Sigmoid colon (tissue), 7 donors: Measurements from ENCODE around the gene MUC5AC. TPM values are rescaled to one million over a fixed set of nuclear protein-coding genes. Genes with fewer than 3 reads are reported as not detected.
"Not testable (repeated sequence)": the region's sequence is repeated elsewhere in the genome, so short reads cannot be mapped to it uniquely, and the experiment has no call there.

Experiments used
- DNase-seq: peaks from one replicate; pipeline ENCODE4 v3.0.0-alpha.2; 2019
- H3K27ac ChIP-seq, 4 donors: fragments of 200-600 bp; sonication (generic); one replicate each; pipeline ENCODE4 v1.5.1; 2016 to 2019; ENCODE audit warnings: mild to moderate bottlenecking in 1 of 4
- H3K27me3 ChIP-seq, 3 donors: fragments of 200-600 bp; sonication (generic); one replicate each; pipeline ENCODE4 v1.5.1; 2019; ENCODE audit warnings: mild to moderate bottlenecking in 1 of 3
- H3K36me3 ChIP-seq, 4 donors: fragments of 200-600 bp; sonication (generic); one replicate each; pipeline ENCODE4 v1.5.1; 2016 to 2019
- H3K4me1 ChIP-seq, 4 donors: fragments of 200-600 bp; sonication (generic); one replicate each; pipeline ENCODE4 v1.5.1; 2017 to 2019
- H3K4me3 ChIP-seq, 4 donors: fragments of 200-600 bp; sonication (generic); one replicate each; pipeline ENCODE4 v1.5.1; 2017 to 2019; ENCODE audit warnings: mild to moderate bottlenecking in 2 of 4, moderate library complexity in 1 of 4
- H3K9me3 ChIP-seq, 4 donors: fragments of 200-600 bp in 3 of 4; sonication (generic) in 3 of 4; one replicate each; pipeline versions ENCODE4 v1.5.1 to v1.6.1; 2013 to 2019
- EP300 ChIP-seq, 4 donors: sonication (generic); formaldehyde crosslinking; IDR thresholded peaks; one replicate each; pipeline ENCODE4 v1.6.1; 2017; ENCODE audit warnings: antibody characterized with exemption in 4 of 4
- POLR2A ChIP-seq, 2 donors: fragments of 450-650 bp; IDR thresholded peaks; one replicate each; pipeline ENCODE4 v1.6.1; 2016; ENCODE audit warnings: antibody characterized with exemption in 2 of 2, mild to moderate bottlenecking in 2 of 2, moderate library complexity in 2 of 2
- POLR2AphosphoS5 ChIP-seq, 4 donors: sonication (generic); formaldehyde crosslinking; IDR thresholded peaks; one replicate each; pipeline ENCODE4 v1.6.1; 2017; ENCODE audit warnings: antibody characterized with exemption in 4 of 4
- WGBS, 2 donors: extraction: QIAGEN DNeasy Blood & Tissue Kit; methylation state at CpG; one replicate each; pipeline ENCODE4 v1.1.7; 2013; 5-methylcytosine and 5-hydroxymethylcytosine counted together
- intact Hi-C: fragments of 100-400 bp; cut with DNase I; formaldehyde crosslinking; loops from one replicate; pipeline ENCODE4 v1.15.1; 2023
- polyA plus RNA-seq, 3 donors: library from polyadenylated mRNA; stranded (reverse); fragments of 200-250 nt; gene quantifications; one replicate each; pipeline ENCODE4 v1.2.3, GENCODE V29; 2013
- total RNA-seq, 4 donors: library from RNA; depleted of rRNA; stranded (reverse); fragments of >200 nt; gene quantifications; one replicate each; pipeline ENCODE4 v1.1.0, GENCODE V29; 2016
- TF ChIP-seq, protein P1 (sequence below), 4 experiments: fragments of 450-650 bp in 3 of 4; fragments of 200-600 bp in 1 of 4; IDR thresholded peaks; one replicate each; pipeline ENCODE4 v1.5.1; 2016 to 2019; ENCODE audit warnings: antibody characterized with exemption in 4 of 4, mild to moderate bottlenecking in 3 of 4, moderate library complexity in 2 of 4
- donor health status: healthy with polysubstance abuse.
- donor health status: Bipolar disorder and iron deficiency.
- donor health status: healthy.

MUC5AC gene
- total and polyA plus RNA-seq, 7 donors, result under 0.01 to 0.09 (median under 0.01) TPM; not detected in 4

DNA sequence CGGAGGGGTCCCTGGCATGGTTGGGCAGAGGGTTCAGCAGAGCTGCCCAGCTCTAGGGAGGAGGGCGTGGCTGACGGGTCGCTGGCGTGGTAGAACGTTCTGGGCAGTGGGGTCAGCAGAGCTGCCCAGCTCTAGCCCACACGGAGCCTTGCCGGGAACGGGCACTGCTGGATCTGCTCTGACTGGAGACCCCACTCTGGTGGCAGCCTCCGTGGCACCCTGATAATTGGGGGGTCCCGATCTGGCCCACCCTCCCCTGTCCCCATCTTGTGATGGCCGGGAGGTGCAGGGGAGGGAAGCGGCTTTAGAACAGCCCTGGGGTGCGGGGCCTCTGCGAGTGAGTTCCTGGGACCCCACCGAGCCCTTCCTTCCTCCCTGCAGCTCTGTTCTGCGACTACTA lies 21.9 kb downstream of the MUC5AC start:
- Histone ChIP-seq H3K9me3 (no peaks in the 10 kb centered on the region), H3K4me1 (no peaks in the 10 kb centered on the region), H3K27me3 (no peaks in the 10 kb centered on the region), H3K4me3 (no peak overlapping the region), H3K36me3 (no peaks in the 10 kb centered on the region), H3K27ac (no peak overlapping the region)
- TF ChIP-seq EP300 (IDR thresholded peaks at IDR 0.05) (no peak), POLR2AphosphoS5 (IDR thresholded peaks at IDR 0.05) (no peak), POLR2A (IDR thresholded peaks at IDR 0.05) (no peak)
- TF ChIP-seq, protein P1, sequence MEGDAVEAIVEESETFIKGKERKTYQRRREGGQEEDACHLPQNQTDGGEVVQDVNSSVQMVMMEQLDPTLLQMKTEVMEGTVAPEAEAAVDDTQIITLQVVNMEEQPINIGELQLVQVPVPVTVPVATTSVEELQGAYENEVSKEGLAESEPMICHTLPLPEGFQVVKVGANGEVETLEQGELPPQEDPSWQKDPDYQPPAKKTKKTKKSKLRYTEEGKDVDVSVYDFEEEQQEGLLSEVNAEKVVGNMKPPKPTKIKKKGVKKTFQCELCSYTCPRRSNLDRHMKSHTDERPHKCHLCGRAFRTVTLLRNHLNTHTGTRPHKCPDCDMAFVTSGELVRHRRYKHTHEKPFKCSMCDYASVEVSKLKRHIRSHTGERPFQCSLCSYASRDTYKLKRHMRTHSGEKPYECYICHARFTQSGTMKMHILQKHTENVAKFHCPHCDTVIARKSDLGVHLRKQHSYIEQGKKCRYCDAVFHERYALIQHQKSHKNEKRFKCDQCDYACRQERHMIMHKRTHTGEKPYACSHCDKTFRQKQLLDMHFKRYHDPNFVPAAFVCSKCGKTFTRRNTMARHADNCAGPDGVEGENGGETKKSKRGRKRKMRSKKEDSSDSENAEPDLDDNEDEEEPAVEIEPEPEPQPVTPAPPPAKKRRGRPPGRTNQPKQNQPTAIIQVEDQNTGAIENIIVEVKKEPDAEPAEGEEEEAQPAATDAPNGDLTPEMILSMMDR (IDR thresholded peaks at IDR 0.05), result no peak
- WGBS, 2 donors, result 75 to 87% methylated on average over 16 to 17 of the region's 17 CpGs
- no peak for DNase-seq
- intact Hi-C loops, result no loop called here

DNA sequence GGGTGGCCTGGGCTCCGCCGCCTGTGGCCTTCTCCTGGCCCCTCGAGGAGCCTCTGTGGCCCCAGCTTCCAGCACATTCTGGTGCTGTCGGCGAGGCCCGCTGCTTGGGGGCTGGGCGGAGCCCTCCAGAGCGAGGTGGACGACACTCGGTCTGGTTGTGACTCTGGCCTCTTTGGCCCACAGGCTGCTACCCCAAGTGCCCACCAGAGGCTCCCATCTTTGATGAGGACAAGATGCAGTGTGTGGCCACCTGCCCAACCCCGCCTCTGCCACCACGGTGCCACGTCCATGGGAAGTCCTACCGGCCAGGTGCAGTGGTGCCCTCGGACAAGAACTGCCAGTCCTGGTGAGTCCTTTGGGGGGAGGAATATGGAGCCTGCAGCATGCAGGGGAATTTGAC lies 22.4 kb downstream of the MUC5AC start:
- TF ChIP-seq, protein P1 (IDR thresholded peaks at IDR 0.05), result no peak
- H3K4me1 ChIP-seq, result no peaks in the 10 kb centered on the region
- intact Hi-C loops, result no loop called here
- H3K4me3 ChIP-seq, result no peak overlapping the region
- DNase-seq, result no peak
- 67 to 80% methylated on average over 15 of the region's 15 CpGs for WGBS, 2 donors
- no peak overlapping the region for H3K27ac ChIP-seq
- H3K9me3 ChIP-seq, result no peaks in the 10 kb centered on the region
- no peaks in the 10 kb centered on the region for H3K27me3 ChIP-seq
- H3K36me3 ChIP-seq, result no peaks in the 10 kb centered on the region

DNA sequence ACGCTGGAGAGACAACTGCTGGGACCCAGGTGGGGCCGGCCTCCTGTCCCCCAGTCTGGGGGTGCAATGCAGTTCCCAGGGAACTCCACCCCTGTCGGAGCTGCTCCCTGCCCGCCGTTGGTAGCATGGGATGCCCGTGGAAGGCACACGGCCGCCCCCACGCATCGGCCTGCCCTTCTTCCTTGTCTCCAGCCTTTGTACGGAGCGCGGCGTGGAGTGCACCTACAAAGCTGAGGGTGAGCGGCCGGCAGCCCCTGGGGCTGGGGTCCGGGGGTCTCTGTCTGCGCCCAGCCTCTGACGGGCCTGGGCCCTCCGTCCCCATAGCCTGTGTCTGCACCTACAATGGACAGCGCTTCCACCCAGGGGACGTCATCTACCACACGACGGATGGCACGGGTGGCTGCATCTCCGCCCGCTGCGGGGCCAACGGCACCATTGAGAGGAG lies 23.2 kb downstream of the MUC5AC start:
- TF ChIP-seq EP300 (IDR thresholded peaks at IDR 0.05), result no peak
- no peak for TF ChIP-seq POLR2A (IDR thresholded peaks at IDR 0.05)
- 84 to 90% methylated on average over 29 of the region's 29 CpGs for WGBS, 2 donors
- Histone ChIP-seq H3K4me3 (no peak overlapping the region), H3K36me3 (no peaks in the 10 kb centered on the region), H3K27me3 (peaks cover 0 to 2% (median 0%) of the 10 kb centered on the region in 3 donors), H3K27ac (no peak overlapping the region), H3K9me3 (no peaks in the 10 kb centered on the region), H3K4me1 (no peaks in the 10 kb centered on the region)
- no peak for DNase-seq
- intact Hi-C loops, result no loop called here

DNA sequence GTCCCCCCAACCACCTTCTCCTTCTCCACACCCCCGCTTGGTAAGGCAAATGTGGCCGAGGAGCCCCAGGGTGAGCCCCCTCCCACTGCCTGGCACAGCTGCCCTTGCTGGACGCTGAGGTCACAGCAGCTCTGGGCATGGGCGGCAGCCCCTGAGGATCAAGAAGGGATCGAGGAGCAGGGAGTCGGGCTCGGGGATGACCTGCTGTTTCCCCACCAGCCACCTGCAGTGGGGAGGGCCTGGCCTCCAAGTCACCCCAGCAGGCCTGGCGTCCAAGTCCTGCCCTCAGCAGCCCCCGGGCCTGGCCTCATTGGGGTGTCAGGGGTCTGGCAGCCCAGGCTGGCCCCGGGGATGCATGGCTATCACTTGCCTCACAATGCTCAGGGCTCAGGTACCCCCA lies 23.7 kb downstream of the MUC5AC start:
- TF ChIP-seq EP300 (IDR thresholded peaks at IDR 0.05) (no peak), POLR2AphosphoS5 (IDR thresholded peaks at IDR 0.05) (no peak)
- TF ChIP-seq, protein P1 (IDR thresholded peaks at IDR 0.05), result no peak
- Histone ChIP-seq H3K9me3 (no peaks in the 10 kb centered on the region), H3K4me1 (no peaks in the 10 kb centered on the region), H3K36me3 (no peaks in the 10 kb centered on the region), H3K27ac (no peak overlapping the region), H3K27me3 (peaks cover 0 to 3% (median 0%) of the 10 kb centered on the region in 3 donors), H3K4me3 (no peak overlapping the region)
- intact Hi-C loops, result no loop called here
- WGBS, 2 donors, result 78 to 88% methylated on average over 10 of the region's 10 CpGs
- DNase-seq, result no peak

DNA sequence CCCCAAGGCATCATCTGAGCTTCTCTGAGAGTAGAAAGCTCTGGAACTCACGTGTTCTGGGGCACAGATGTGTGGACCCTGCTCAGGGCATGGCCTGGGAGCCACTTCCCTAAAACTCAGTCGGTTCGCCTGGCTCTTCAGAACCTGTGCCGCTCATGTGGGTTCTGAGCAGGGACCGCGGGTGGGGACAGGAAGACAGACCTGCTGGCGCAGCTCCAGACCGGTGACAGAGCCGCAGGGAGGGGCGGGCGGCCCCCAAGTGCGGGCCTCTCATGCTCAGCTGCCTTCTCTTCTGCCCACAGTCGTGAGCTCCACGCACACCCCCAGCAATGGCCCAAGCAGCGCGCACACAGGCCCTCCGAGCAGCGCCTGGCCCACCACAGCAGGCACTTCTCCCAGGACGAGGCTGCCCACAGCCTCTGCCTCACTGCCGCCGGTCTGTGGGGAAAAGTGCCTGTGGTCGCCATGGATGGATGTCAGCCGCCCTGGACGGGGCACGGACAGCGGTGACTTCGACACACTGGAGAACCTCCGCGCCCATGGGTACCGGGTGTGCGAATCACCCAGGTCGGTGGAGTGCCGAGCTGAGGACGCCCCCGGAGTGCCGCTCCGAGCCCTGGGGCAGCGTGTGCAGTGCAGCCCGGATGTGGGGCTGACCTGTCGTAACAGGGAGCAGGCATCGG lies 24.2 kb downstream of the MUC5AC start:
- TF ChIP-seq EP300 (IDR thresholded peaks at IDR 0.05) (no peak), POLR2A (IDR thresholded peaks at IDR 0.05) (no peak)

DNA sequence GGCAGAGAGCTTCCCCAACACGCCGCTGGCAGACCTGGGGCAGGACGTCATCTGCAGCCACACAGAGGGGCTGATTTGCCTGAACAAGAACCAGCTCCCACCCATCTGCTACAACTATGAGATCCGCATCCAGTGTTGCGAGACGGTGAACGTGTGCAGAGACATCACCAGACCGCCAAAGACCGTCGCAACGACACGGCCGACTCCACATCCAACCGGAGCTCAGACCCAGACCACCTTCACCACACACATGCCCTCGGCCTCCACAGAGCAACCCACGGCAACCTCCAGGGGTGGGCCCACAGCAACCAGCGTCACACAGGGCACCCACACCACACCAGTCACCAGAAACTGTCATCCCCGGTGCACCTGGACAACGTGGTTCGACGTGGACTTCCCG lies 26.4 kb downstream of the MUC5AC start:
- H3K36me3 ChIP-seq, result not testable (repeated sequence)

More for the DNA sequence above, 24.2 kb downstream of the MUC5AC start:
- Histone ChIP-seq H3K27ac (no peak overlapping the region), H3K9me3 (no peaks in the 10 kb centered on the region), H3K4me3 (no peak overlapping the region), H3K27me3 (peaks cover 0 to 3% (median 0%) of the 10 kb centered on the region in 3 donors), H3K36me3 (no peaks in the 10 kb centered on the region), H3K4me1 (no peaks in the 10 kb centered on the region)
- intact Hi-C loops, result no loop called here
- DNase-seq, result no peak
- 66 to 86% methylated on average over 41 of the region's 41 CpGs for WGBS, 2 donors

DNA sequence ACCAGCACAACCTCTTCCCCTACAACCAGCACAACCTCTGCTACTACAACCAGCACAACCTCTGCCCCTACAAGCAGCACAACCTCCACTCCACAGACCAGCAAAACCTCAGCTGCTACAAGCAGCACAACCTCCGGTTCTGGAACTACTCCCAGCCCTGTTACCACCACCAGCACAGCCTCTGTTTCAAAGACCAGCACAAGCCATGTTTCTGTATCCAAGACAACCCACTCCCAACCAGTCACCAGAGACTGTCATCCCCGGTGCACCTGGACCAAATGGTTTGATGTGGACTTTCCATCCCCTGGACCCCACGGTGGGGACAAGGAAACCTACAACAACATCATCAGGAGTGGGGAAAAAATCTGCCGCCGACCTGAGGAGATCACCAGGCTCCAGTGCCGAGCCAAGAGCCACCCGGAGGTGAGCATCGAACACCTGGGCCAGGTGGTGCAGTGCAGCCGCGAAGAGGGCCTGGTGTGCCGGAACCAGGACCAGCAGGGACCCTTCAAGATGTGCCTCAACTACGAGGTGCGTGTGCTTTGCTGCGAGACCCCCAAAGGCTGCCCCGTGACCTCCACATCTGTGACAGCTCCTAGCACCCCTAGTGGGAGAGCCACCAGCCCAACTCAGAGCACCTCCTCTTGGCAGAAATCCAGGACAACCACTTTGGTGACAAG lies 30.8 kb downstream of the MUC5AC start:
- H3K36me3 ChIP-seq, intact Hi-C loops, H3K27ac ChIP-seq, H3K9me3 ChIP-seq, H3K4me3 ChIP-seq, H3K4me1 ChIP-seq: not testable (repeated sequence)
- peak; percentile 46 for DNase-seq
- WGBS, 2 donors, result 70 to 85% methylated on average over 12 to 15 of the region's 15 CpGs
- peaks cover 0 to 24% (median 0%) of the 10 kb centered on the region in 3 donors for H3K27me3 ChIP-seq

More for the DNA sequence above, 26.4 kb downstream of the MUC5AC start:
- H3K27ac ChIP-seq, H3K4me3 ChIP-seq, H3K9me3 ChIP-seq, DNase-seq, H3K4me1 ChIP-seq, intact Hi-C loops: not testable (repeated sequence)
- WGBS, 2 donors, result 96% methylated on average over 15 to 19 of the region's 22 CpGs
- peaks cover 0 to 11% (median 0%) of the 10 kb centered on the region in 3 donors for H3K27me3 ChIP-seq

DNA sequence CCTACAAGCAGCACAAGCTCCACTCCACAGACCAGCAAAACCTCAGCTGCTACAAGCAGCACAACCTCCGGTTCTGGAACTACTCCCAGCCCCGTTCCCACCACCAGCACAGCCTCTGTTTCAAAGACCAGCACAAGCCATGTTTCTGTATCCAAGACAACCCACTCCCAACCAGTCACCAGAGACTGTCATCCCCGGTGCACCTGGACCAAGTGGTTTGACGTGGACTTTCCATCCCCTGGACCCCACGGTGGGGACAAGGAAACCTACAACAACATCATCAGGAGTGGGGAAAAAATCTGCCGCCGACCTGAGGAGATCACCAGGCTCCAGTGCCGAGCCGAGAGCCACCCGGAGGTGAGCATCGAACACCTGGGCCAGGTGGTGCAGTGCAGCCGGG lies 32.1 kb downstream of the MUC5AC start:
- H3K27ac ChIP-seq, H3K4me3 ChIP-seq, H3K36me3 ChIP-seq, H3K9me3 ChIP-seq, intact Hi-C loops, H3K4me1 ChIP-seq: not testable (repeated sequence)
- H3K27me3 ChIP-seq, result peaks cover 0 to 28% (median 0%) of the 10 kb centered on the region in 3 donors
- WGBS, 2 donors, result 83 to 95% methylated on average over 7 to 12 of the region's 12 CpGs
- DNase-seq, result peak; percentile 18

DNA sequence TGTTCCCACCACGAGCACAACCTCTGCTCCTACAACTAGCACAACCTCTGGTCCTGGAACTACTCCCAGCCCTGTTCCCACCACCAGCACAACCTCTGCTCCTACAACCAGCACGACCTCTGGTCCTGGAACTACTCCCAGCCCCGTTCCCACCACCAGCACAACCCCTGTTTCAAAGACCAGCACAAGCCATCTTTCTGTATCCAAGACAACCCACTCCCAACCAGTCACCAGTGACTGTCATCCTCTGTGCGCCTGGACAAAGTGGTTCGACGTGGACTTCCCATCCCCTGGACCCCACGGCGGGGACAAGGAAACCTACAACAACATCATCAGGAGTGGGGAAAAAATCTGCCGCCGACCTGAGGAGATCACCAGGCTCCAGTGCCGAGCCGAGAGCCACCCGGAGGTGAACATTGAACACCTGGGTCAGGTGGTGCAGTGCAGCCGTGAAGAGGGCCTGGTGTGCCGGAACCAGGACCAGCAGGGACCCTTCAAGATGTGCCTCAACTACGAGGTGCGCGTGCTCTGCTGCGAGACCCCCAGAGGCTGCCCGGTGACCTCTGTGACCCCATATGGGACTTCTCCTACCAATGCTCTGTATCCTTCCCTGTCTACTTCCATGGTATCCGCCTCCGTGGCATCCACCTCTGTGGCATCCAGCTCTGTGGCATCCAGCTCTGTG lies 34.2 kb downstream of the MUC5AC start:
- H3K36me3 ChIP-seq, H3K9me3 ChIP-seq, intact Hi-C loops, H3K4me1 ChIP-seq, H3K27ac ChIP-seq, H3K4me3 ChIP-seq: not testable (repeated sequence)
- peaks cover under 1 to 45% (median 15%) of the 10 kb centered on the region in 3 donors for H3K27me3 ChIP-seq
- peak; percentile 46 for DNase-seq
- WGBS, 2 donors, result 87 to 94% methylated on average over 22 of the region's 22 CpGs
